ENCODE data around the gene FBXW9. TPM values are rescaled to one million over a fixed set of nuclear protein-coding genes. Genes with fewer than 3 reads are reported as not detected.

Gene FBXW9
- total RNA-seq, result 1 to 10 TPM; 3.9 to 4.0 TPM

DNA sequence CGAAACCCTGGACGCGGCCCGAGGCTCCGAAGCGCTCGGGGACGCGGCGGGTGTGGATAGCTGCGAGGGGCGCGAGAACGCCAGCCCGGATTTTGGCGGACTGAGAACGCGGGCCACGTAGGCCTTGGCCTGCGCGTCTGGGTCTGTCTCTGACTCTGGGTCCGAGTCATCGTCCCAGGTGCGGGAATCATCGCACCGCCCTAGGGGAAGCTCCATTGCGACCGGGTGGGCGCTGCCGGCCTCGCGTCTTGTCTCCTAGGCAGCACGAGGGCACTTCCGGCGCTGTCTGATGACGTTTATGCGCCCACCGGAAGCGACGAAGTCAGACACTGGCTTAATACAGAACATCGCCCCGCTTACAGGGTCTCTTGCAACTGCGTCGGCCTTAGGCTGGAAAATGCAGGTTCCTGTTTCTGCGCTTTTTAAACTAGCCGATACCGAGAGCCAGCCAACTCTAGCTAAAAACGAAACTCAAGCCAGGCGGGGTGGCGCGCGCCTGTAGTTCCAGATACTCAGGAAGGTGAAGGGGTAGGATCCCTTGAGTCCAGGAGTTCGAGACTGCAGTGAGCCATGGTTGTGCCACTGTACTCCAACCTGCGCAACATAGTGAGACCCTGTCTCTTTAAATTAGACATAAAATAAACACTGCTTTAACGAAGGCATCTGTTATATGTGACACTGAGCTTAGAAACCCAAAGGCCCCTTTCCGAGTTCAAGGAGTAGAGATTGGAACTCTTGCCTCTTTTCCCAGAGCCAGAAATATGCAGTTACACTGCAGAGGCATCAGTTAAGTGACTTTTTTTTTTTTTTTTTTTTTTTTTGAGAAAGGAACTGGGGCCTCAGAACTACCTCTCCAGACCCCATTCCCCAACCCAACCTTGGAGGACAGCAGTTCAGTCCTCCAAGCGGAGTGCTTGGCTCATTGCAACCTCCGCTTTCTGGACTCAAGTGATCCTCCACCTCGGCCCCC, at the start of gene FBXW9:
FBXW9 (minus strand) TSS at position 266 of the 970 bp plus-strand sequence; CDS start at position 216, 50 bp downstream.
- intact Hi-C loops (cut with DNase I), result no loop called here
- peak; percentile 93 for ATAC-seq
- Histone ChIP-seq H3K36me3 (replicated peaks in 1 of 2; ENCODE audit: insufficient read depth in 1 of 2, low read depth in 2 of 2) (peaks cover 6 to 8% of the 10 kb centered on the region in 2 donors), H3K27me3 (no peaks in the 10 kb centered on the region), H3K4me1 (peaks cover 20% of the 10 kb centered on the region), H3K9me3 (no peaks in the 10 kb centered on the region), H3K27ac (peak within 1 kb of the TSS; percentile 54 to 89 (median 80)), H3K4me3 (peak within 1 kb of the TSS; percentile 54 to 94)
- peak; percentile 95 to 98 (median 97) for DNase-seq
- TF ChIP-seq POLR2A (IDR thresholded peaks at IDR 0.05), result peak; percentile 24 to 73 (median 71)
- TF ChIP-seq, protein P1, sequence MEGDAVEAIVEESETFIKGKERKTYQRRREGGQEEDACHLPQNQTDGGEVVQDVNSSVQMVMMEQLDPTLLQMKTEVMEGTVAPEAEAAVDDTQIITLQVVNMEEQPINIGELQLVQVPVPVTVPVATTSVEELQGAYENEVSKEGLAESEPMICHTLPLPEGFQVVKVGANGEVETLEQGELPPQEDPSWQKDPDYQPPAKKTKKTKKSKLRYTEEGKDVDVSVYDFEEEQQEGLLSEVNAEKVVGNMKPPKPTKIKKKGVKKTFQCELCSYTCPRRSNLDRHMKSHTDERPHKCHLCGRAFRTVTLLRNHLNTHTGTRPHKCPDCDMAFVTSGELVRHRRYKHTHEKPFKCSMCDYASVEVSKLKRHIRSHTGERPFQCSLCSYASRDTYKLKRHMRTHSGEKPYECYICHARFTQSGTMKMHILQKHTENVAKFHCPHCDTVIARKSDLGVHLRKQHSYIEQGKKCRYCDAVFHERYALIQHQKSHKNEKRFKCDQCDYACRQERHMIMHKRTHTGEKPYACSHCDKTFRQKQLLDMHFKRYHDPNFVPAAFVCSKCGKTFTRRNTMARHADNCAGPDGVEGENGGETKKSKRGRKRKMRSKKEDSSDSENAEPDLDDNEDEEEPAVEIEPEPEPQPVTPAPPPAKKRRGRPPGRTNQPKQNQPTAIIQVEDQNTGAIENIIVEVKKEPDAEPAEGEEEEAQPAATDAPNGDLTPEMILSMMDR (IDR thresholded peaks at IDR 0.05), result no peak
- 6 to 10% methylated on average over 33 to 59 of the region's 59 CpGs for WGBS, 2 donors

DNA sequence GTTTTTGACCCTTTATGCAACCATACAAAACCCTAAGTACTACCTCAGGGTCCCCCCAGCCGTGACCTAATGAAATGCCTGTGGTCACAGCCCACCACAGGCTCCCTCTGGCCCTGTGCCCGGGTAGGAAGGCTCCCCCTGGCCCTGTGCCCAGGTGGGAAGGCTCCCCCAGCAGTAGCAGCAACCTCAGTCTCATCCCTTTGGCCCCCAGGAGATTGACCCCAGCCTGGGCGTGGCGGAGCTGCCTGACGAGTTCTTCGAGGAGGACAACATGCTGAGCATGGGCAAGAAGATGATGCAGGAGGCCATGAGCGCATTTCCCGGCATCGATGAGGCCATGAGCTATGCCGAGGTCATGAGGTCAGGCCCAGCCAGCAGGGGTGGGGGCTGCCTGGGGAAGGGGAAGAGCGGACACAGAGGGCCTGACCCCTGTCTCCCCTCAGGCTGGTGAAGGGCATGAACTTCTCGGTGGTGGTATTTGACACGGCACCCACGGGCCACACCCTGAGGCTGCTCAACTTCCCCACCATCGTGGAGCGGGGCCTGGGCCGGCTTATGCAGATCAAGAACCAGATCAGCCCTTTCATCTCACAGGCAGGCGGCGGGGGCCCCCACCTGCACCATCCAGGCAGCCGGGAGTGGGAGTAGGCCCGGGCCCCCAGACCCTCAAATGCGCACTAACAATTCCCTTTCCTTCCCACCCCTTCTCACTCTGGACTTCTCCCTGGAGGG, 48.9 kb upstream of the FBXW9 start:
- Histone ChIP-seq H3K27me3 (no peaks in the 10 kb centered on the region), H3K4me1 (no peaks in the 10 kb centered on the region), H3K9me3 (no peaks in the 10 kb centered on the region), H3K4me3 (no peak overlapping the region), H3K27ac (no peak overlapping the region), H3K36me3 (replicated peaks in 1 of 2; ENCODE audit: insufficient read depth in 1 of 2, low read depth in 2 of 2) (peaks cover 0 to 7% of the 10 kb centered on the region in 2 donors)
- no peak for TF ChIP-seq POLR2A (IDR thresholded peaks at IDR 0.05)
- TF ChIP-seq, protein P1 (IDR thresholded peaks at IDR 0.05), result no peak
- intact Hi-C loops (cut with DNase I), result no loop called here
- no peak for DNase-seq
- WGBS, 2 donors, result 72 to 87% methylated on average over 3 to 21 of the region's 22 CpGs
- ATAC-seq, result no peak

DNA sequence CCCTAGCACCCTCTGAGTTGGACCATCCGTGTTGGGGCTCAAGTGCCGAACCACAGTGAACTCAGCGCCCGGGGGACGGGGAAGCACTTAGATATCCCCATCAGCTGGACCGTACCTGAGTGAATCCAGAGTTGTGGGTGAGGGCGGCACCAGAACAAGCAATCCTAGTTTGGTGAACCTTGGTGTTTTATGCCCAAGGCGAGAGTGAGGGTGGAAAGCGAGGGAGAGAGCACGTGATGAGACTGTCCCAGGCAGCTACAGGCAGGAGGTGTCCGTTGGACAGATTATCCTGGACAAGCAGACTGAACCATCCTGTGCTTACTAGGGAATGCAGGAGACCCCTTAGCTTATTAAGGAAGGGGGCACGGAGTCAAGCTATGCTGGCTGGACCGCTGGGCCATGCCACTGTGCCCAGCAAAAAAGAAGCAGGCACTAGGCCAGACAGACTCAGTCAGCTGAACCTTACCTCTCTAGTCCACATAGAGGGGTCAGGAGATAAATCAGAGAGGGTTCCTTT, 41.5 kb upstream of the FBXW9 start:
- Histone ChIP-seq H3K27me3 (no peaks in the 10 kb centered on the region), H3K4me1 (peaks cover 31% of the 10 kb centered on the region), H3K9me3 (no peaks in the 10 kb centered on the region), H3K36me3 (replicated peaks in 1 of 2; ENCODE audit: insufficient read depth in 1 of 2, low read depth in 2 of 2) (no peaks in the 10 kb centered on the region), H3K27ac (peak overlapping the region in 2 of 4 donors; percentile 88 to 89), H3K4me3 (peak overlapping the region; percentile 69 to 90)
- intact Hi-C loops (cut with DNase I), result no loop called here
- TF ChIP-seq POLR2A (IDR thresholded peaks at IDR 0.05), result no peak
- TF ChIP-seq, protein P1 (IDR thresholded peaks at IDR 0.05), result no peak
- no peak for ATAC-seq
- no peak for DNase-seq
- 2 to 12% methylated on average over 12 to 13 of the region's 13 CpGs for WGBS, 2 donors

DNA sequence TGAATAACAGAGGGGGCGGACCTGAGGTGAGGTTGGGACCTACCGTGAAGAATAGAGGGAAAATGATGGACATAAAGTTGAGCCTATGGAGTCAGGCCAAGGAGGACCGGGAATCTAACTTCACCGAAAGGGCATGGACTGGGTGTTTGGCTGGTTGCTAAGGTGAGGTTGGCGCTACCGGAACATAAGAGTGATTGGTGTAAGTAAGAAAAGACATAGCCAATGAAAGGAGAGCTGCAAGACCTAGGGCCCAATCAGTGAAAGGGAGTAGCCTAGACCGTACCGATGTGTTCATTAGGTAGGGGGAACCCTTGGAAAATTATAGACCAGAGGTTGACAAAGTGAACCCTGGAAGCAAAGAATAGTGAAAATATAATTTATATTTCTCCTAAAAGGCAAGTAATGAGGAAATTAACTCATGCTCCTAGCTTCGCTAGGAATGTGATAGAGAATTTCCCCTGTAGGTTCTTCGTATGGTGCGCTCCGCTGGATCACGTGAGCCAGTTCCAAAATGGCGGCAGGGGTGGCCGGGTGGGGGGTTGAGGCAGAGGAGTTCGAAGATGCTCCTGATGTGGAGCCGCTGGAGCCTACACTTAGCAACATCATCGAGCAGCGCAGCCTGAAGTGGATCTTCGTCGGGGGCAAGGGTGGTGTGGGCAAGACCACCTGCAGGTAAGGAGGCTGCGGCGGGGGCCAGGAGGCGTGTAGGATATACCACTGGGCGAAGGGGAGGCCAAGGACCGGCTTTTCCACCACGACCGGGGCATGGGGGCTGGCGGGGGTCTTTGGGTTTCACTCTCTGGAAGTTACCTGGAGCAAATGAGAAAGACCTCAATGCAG, 40.8 kb upstream of the FBXW9 start, which contains the start of gene GET3:
GET3 (plus strand) TSS at position 503 of the 840 bp plus-strand sequence; CDS start at position 512, 9 bp downstream.
- intact Hi-C loops (cut with DNase I), result no loop called here
- H3K4me3 ChIP-seq, result peak within 1 kb of the TSS; percentile 69 to 90

More for the DNA sequence above, 40.8 kb upstream of the FBXW9 start, which contains the start of gene GET3:
- TF ChIP-seq POLR2A (IDR thresholded peaks at IDR 0.05), result peak in 2 of 3 donors; percentile 59 to 76
- TF ChIP-seq, protein P1 (IDR thresholded peaks at IDR 0.05), result peak in 4 of 7 experiments; percentile 18 to 37 (median 31)
- DNase-seq (peak; percentile 94 to 99 (median 96)), ATAC-seq (peak; percentile 90)
- Histone ChIP-seq H3K36me3 (replicated peaks in 1 of 2; ENCODE audit: insufficient read depth in 1 of 2, low read depth in 2 of 2) (no peaks in the 10 kb centered on the region), H3K27me3 (no peaks in the 10 kb centered on the region), H3K27ac (peak within 1 kb of the TSS; percentile 66 to 89 (median 87)), H3K9me3 (no peaks in the 10 kb centered on the region), H3K4me1 (peaks cover 38% of the 10 kb centered on the region)
- whole genome bisulfite sequencing, 2 donors, result 1% methylated on average over 26 to 29 of the region's 29 CpGs
